ENCODE measurements around the gene ICE2. TPM values are rescaled to one million over a fixed set of nuclear protein-coding genes. Genes with fewer than 3 reads are reported as not detected.

ICE2 gene
- total RNA-seq, 1 experiment from 2014 or later = 62.8 TPM

DNA sequence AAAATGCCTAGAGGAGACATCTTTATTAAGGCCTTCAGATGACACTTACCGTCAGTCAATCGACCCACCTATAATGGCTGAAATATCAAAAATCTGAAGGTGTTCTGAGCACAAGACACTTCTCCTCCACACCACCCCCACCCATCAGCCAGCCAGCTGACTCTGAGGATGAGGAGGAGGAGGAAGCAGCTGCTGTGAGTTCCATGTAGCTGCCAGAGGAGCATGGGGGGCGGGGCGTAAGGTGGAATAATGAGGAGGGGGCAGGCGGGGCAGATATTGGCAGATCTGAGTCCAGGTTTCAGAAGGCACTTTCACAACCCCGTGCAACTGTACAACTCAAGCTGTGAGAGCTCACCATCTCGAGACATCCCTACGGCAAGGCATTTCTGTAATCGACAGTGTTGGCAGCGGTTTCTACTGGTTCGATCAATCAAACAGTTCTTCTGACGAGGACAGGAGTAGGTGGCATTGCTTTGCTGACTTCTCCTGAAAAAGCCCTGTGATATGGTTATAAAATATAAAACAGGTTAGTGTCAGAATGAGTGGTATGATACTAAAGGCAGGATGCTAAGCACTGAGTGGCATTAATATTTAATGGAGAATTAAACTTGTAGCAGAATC lies 35.4 kb upstream of the ICE2 start:
- TF ChIP-seq, protein P1, sequence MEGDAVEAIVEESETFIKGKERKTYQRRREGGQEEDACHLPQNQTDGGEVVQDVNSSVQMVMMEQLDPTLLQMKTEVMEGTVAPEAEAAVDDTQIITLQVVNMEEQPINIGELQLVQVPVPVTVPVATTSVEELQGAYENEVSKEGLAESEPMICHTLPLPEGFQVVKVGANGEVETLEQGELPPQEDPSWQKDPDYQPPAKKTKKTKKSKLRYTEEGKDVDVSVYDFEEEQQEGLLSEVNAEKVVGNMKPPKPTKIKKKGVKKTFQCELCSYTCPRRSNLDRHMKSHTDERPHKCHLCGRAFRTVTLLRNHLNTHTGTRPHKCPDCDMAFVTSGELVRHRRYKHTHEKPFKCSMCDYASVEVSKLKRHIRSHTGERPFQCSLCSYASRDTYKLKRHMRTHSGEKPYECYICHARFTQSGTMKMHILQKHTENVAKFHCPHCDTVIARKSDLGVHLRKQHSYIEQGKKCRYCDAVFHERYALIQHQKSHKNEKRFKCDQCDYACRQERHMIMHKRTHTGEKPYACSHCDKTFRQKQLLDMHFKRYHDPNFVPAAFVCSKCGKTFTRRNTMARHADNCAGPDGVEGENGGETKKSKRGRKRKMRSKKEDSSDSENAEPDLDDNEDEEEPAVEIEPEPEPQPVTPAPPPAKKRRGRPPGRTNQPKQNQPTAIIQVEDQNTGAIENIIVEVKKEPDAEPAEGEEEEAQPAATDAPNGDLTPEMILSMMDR (IDR thresholded peaks at IDR 0.05 in 2 of 3, conservative IDR thresholded peaks at IDR 0.05 in 1 of 3; ENCODE audit: borderline replicate concordance in 1 of 3, insufficient read depth in 1 of 3, low read depth in 2 of 3, low read length in 2 of 3) = no peak
- TF ChIP-seq ZNF274 (IDR thresholded peaks at IDR 0.05; ENCODE audit: low read depth, low read length) = no peak
- TF ChIP-seq, protein P2, sequence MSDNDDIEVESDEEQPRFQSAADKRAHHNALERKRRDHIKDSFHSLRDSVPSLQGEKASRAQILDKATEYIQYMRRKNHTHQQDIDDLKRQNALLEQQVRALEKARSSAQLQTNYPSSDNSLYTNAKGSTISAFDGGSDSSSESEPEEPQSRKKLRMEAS (IDR thresholded peaks at IDR 0.05) = no peak
- no peak for TF ChIP-seq SP1 (IDR thresholded peaks at IDR 0.05; ENCODE audit: low read depth)
- no peak for TF ChIP-seq FOSL1 (IDR thresholded peaks at IDR 0.05; ENCODE audit: low read depth)
- TF ChIP-seq, protein P3, sequence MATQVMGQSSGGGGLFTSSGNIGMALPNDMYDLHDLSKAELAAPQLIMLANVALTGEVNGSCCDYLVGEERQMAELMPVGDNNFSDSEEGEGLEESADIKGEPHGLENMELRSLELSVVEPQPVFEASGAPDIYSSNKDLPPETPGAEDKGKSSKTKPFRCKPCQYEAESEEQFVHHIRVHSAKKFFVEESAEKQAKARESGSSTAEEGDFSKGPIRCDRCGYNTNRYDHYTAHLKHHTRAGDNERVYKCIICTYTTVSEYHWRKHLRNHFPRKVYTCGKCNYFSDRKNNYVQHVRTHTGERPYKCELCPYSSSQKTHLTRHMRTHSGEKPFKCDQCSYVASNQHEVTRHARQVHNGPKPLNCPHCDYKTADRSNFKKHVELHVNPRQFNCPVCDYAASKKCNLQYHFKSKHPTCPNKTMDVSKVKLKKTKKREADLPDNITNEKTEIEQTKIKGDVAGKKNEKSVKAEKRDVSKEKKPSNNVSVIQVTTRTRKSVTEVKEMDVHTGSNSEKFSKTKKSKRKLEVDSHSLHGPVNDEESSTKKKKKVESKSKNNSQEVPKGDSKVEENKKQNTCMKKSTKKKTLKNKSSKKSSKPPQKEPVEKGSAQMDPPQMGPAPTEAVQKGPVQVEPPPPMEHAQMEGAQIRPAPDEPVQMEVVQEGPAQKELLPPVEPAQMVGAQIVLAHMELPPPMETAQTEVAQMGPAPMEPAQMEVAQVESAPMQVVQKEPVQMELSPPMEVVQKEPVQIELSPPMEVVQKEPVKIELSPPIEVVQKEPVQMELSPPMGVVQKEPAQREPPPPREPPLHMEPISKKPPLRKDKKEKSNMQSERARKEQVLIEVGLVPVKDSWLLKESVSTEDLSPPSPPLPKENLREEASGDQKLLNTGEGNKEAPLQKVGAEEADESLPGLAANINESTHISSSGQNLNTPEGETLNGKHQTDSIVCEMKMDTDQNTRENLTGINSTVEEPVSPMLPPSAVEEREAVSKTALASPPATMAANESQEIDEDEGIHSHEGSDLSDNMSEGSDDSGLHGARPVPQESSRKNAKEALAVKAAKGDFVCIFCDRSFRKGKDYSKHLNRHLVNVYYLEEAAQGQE (IDR thresholded peaks at IDR 0.05; ENCODE audit: low read depth) = no peak
- TF ChIP-seq POLR2AphosphoS5 (IDR thresholded peaks at IDR 0.05; ENCODE audit: low read depth, low read length) = no peak
- Histone ChIP-seq H3K9me2 (ENCODE audit: insufficient read depth) (no peaks in the 10 kb centered on the region), H3K4me1 (ENCODE audit: control insufficient read depth in 1 of 2, insufficient read depth in 2 of 2, low read length in 2 of 2) (peaks cover 0 to 2% of the 10 kb centered on the region in 2 experiments; a peak in 2 of 4 replicates), H3K27me3 (ENCODE audit: insufficient read depth, low read length) (no peaks in the 10 kb centered on the region), H3K79me2 (ENCODE audit: insufficient read depth, low read length) (no peaks in the 10 kb centered on the region), H2AFZ (ENCODE audit: low read depth, low read length, poor library complexity, severe bottlenecking) (no peak overlapping the region), H3K9ac (ENCODE audit: low read length) (no peak overlapping the region), H3K4me2 (ENCODE audit: low read length) (no peak overlapping the region), H3K9me3 (ENCODE audit: control insufficient read depth in 1 of 2, insufficient read depth in 1 of 2, low read depth in 1 of 2, low read length in 2 of 2) (no peaks in the 10 kb centered on the region), H3K27ac (ENCODE audit: low read depth, low read length) (no peak overlapping the region), H4K20me1 (ENCODE audit: insufficient read depth) (no peaks in the 10 kb centered on the region), H3K36me3 (ENCODE audit: control insufficient read depth in 1 of 2, insufficient read depth in 2 of 2, low read length in 2 of 2) (no peaks in the 10 kb centered on the region), H3K4me3 (replicated peaks in 1 of 2; ENCODE audit: low read depth in 1 of 2, low read length in 2 of 2) (no peak overlapping the region)
- POLR2A ChIA-PET = no interaction called here
- BruUV-seq (replicated peaks) = no TSS peak
- ATAC-seq = no peak
- intact Hi-C loops (cut with micrococcal nuclease) = no loop called here
- RAD21 ChIA-PET (ENCODE audit: low non-redundant PET in 1 of 2, low total read pairs in 2 of 2, uncharacterized antibody in 2 of 2, unreplicated experiment in 2 of 2) = no interaction called here
- DNase-seq (ENCODE audit: low read depth, low spot score) = no peak
- CTCF ChIA-PET = no interaction called here

Measured in HCT116 (cell line).